Ascending aorta (tissue), 2 donors: Measurements from ENCODE around the gene TPMT. TPM values are rescaled to one million over a fixed set of nuclear protein-coding genes. Genes with fewer than 3 reads are reported as not detected.
"Not testable (repeated sequence)": the region's sequence is repeated elsewhere in the genome, so short reads cannot be mapped to it uniquely, and the experiment has no call there.

Experiments
- DNase-seq, 2 donors: peaks; one replicate each; pipeline ENCODE4 v3.0.0-alpha.2; 2019; ENCODE audit warnings: low spot score in 2 of 2
- H3K27ac ChIP-seq, 2 donors: fragments of 200-600 bp; sonication (generic); one replicate each; pipeline ENCODE4 v1.5.1; 2016 to 2017; ENCODE audit warnings: mild to moderate bottlenecking in 1 of 2
- H3K27me3 ChIP-seq: fragments of 200-600 bp; sonication (generic); one replicate; pipeline ENCODE4 v1.5.1; 2017
- H3K36me3 ChIP-seq, 2 donors: fragments of 200-600 bp; sonication (generic); one replicate each; pipeline ENCODE4 v1.5.1; 2016
- H3K4me1 ChIP-seq, 2 donors: fragments of 200-600 bp; sonication (generic); one replicate each; pipeline ENCODE4 v1.5.1; 2016 to 2017; ENCODE audit warnings: mild to moderate bottlenecking in 1 of 2
- H3K4me3 ChIP-seq, 2 donors: fragments of 200-600 bp; sonication (generic); one replicate each; pipeline ENCODE4 v1.5.1; 2016 to 2017; ENCODE audit warnings: mild to moderate bottlenecking in 1 of 2
- H3K9me3 ChIP-seq, 2 donors: fragments of 200-600 bp; sonication (generic); one replicate each; pipeline ENCODE4 v1.5.1; 2016
- CTCF ChIP-seq, 3 experiments: fragments of 200-600 bp in 2 of 3; fragments of 450-650 bp in 1 of 3; sonication (generic) in 2 of 3; IDR thresholded peaks; one replicate each; pipeline ENCODE4 v1.5.1; 2016 to 2019; ENCODE audit warnings: antibody characterized with exemption in 3 of 3, mild to moderate bottlenecking in 1 of 3, moderate library complexity in 1 of 3
- intact Hi-C: fragments of 100-400 bp; cut with DNase I; formaldehyde crosslinking; loops from one replicate; pipeline ENCODE4 v1.15.1; 2023
- total RNA-seq: library from RNA; depleted of rRNA; stranded (reverse); fragments of >200 nt; gene quantifications from one replicate; pipeline ENCODE4 v1.1.0, GENCODE V29; 2016

Gene TPMT
- total RNA-seq, 1 donor from 2014 or later = 1.6 TPM

GRCh38 chr6:18179770-18180356, 25.0 kb upstream of the TPMT start:
- Histone ChIP-seq H3K27me3 (no peaks in the 10 kb centered on the region), H3K4me3 (no peak overlapping the region), H3K36me3 (peaks cover 0 to 6% of the 10 kb centered on the region in 2 donors), H3K9me3 (no peaks in the 10 kb centered on the region), H3K4me1 (no peaks in the 10 kb centered on the region), H3K27ac (no peak overlapping the region)
- intact Hi-C loops = no loop called here
- no peak for TF ChIP-seq CTCF (IDR thresholded peaks at IDR 0.05)
- no peak for DNase-seq

GRCh38 chr6:18178960-18179615, 24.2 kb upstream of the TPMT start:
- DNase-seq = no peak
- TF ChIP-seq CTCF (IDR thresholded peaks at IDR 0.05) = no peak
- peaks cover 0 to 11% of the 10 kb centered on the region in 2 donors for H3K36me3 ChIP-seq
- no peaks in the 10 kb centered on the region for H3K27me3 ChIP-seq
- H3K4me1 ChIP-seq = no peaks in the 10 kb centered on the region
- H3K4me3 ChIP-seq = no peak overlapping the region
- H3K27ac ChIP-seq = no peak overlapping the region
- intact Hi-C loops = no loop called here
- H3K9me3 ChIP-seq = no peaks in the 10 kb centered on the region

- no peak for DNase-seq
- H3K36me3 ChIP-seq = peaks cover 0 to 21% of the 10 kb centered on the region in 2 donors
These were observed 22.5 kb upstream of the TPMT start for GRCh38 chr6:18177286-18177965.

GRCh38 chr6:18176198-18176597, 21.3 kb upstream of the TPMT start:
- intact Hi-C loops, H3K9me3 ChIP-seq, H3K4me1 ChIP-seq, H3K27me3 ChIP-seq, H3K27ac ChIP-seq, H3K4me3 ChIP-seq, DNase-seq: not testable (repeated sequence)
- H3K36me3 ChIP-seq = peaks cover under 1 to 31% of the 10 kb centered on the region in 2 donors

More at GRCh38 chr6:18177286-18177965, 22.5 kb upstream of the TPMT start:
- intact Hi-C loops = no loop called here
- H3K4me1 ChIP-seq = no peaks in the 10 kb centered on the region
- H3K4me3 ChIP-seq = no peak overlapping the region
- H3K27ac ChIP-seq = no peak overlapping the region
- no peaks in the 10 kb centered on the region for H3K9me3 ChIP-seq
- no peaks in the 10 kb centered on the region for H3K27me3 ChIP-seq
- no peak for TF ChIP-seq CTCF (IDR thresholded peaks at IDR 0.05)

GRCh38 chr6:18171871-18172270, 17.0 kb upstream of the TPMT start:
- H3K4me1 ChIP-seq = no peaks in the 10 kb centered on the region
- no peak for TF ChIP-seq CTCF (IDR thresholded peaks at IDR 0.05)
- H3K27me3 ChIP-seq = no peaks in the 10 kb centered on the region
- intact Hi-C loops = no loop called here
- H3K36me3 ChIP-seq = peaks cover 11 to 66% of the 10 kb centered on the region in 2 donors
- DNase-seq = no peak
- no peak overlapping the region for H3K27ac ChIP-seq
- H3K9me3 ChIP-seq = no peaks in the 10 kb centered on the region
- no peak overlapping the region for H3K4me3 ChIP-seq

GRCh38 chr6:18168264-18168663, 13.4 kb upstream of the TPMT start:
- H3K36me3 ChIP-seq = peaks cover 14 to 61% of the 10 kb centered on the region in 2 donors
- intact Hi-C loops = no loop called here
- no peak for TF ChIP-seq CTCF (IDR thresholded peaks at IDR 0.05)

More at GRCh38 chr6:18168264-18168663, 13.4 kb upstream of the TPMT start:
- no peaks in the 10 kb centered on the region for H3K27me3 ChIP-seq
- H3K4me3 ChIP-seq = no peak overlapping the region
- H3K27ac ChIP-seq = no peak overlapping the region
- no peak for DNase-seq
- H3K4me1 ChIP-seq = no peaks in the 10 kb centered on the region
- no peaks in the 10 kb centered on the region for H3K9me3 ChIP-seq
